Glutamatergic neuron (in vitro differentiated cells): ENCODE results near the gene NELL2. TPM values are rescaled to one million over a fixed set of nuclear protein-coding genes. Genes with fewer than 3 reads are reported as not detected.

Source experiments
- DNase-seq: peaks from one replicate; pipeline ENCODE4 v3.0.0; 2022
- H3K27ac Mint-ChIP-seq: one replicate; pipeline ENCODE4 v1.8.0; 2020; ENCODE audit warnings: mild to moderate bottlenecking, mixed read lengths, inconsistent platforms; ENCODE audit not compliant: unreplicated experiment
- H3K27me3 Mint-ChIP-seq: one replicate; pipeline ENCODE4 v1.8.0; 2020; ENCODE audit warnings: mild to moderate bottlenecking, moderate library complexity, mixed read lengths, inconsistent platforms; ENCODE audit not compliant: unreplicated experiment
- H3K36me3 Mint-ChIP-seq: one replicate; pipeline ENCODE4 v1.8.0; 2020; ENCODE audit warnings: mild to moderate bottlenecking, mixed read lengths, inconsistent platforms; ENCODE audit not compliant: unreplicated experiment
- H3K4me1 Mint-ChIP-seq: one replicate; pipeline ENCODE4 v1.8.0; 2020; ENCODE audit warnings: mild to moderate bottlenecking, low read depth, mixed read lengths, inconsistent platforms; ENCODE audit not compliant: unreplicated experiment
- H3K4me3 Mint-ChIP-seq: one replicate; pipeline ENCODE4 v1.8.0; 2020; ENCODE audit warnings: mild to moderate bottlenecking, mixed read lengths, inconsistent platforms; ENCODE audit not compliant: unreplicated experiment
- H3K9me3 Mint-ChIP-seq: one replicate; pipeline ENCODE4 v1.8.0; 2020; ENCODE audit warnings: mild to moderate bottlenecking, moderate library complexity, mixed read lengths, inconsistent platforms; ENCODE audit not compliant: unreplicated experiment
- CTCF ChIP-seq: fragments of 200-600 bp; sonication (generic); IDR thresholded peaks from one replicate; pipeline ENCODE4 v1.5.0; 2021; ENCODE audit not compliant: partially characterized antibody, unreplicated experiment
- total RNA-seq: library from RNA; stranded (reverse); fragmentation: NEBNext Ultra II Directional; extraction: Animal tissue kit (Norgen Biotek cat#: 25700); gene quantifications from one replicate; pipeline ENCODE4 v1.2.1, GENCODE V29; 2021; ENCODE audit not compliant: unreplicated experiment

Gene NELL2
- total RNA-seq, 1 donor from 2014 or later = 140 TPM

GRCh38 chr12:44774815-44775411 lies 101.2 kb downstream of the NELL2 start:
- peak; percentile 74 for DNase-seq
- Mint-ChIP-seq H3K4me1 (no peaks in the 10 kb centered on the region), H3K27ac (no peak overlapping the region), H3K9me3 (no peaks in the 10 kb centered on the region), H3K4me3 (no peak overlapping the region), H3K36me3 (no peaks in the 10 kb centered on the region), H3K27me3 (peaks cover 2% of the 10 kb centered on the region)
- TF ChIP-seq CTCF = peak; percentile 93

GRCh38 chr12:44771485-44772021 lies 104.6 kb downstream of the NELL2 start:
- Mint-ChIP-seq H3K4me1 (no peaks in the 10 kb centered on the region), H3K27ac (no peak overlapping the region), H3K9me3 (no peaks in the 10 kb centered on the region), H3K27me3 (peaks cover 2% of the 10 kb centered on the region), H3K4me3 (no peak overlapping the region), H3K36me3 (no peaks in the 10 kb centered on the region)
- no peak for DNase-seq
- TF ChIP-seq CTCF = no peak

GRCh38 chr12:44765796-44766195 lies 110.3 kb downstream of the NELL2 start:
- Mint-ChIP-seq H3K9me3 (no peaks in the 10 kb centered on the region), H3K27ac (no peak overlapping the region)

GRCh38 chr12:44763021-44763420 lies 113.1 kb downstream of the NELL2 start:
- H3K36me3 Mint-ChIP-seq = no peaks in the 10 kb centered on the region
- TF ChIP-seq CTCF = no peak
- H3K27ac Mint-ChIP-seq = no peak overlapping the region
- no peak for DNase-seq
- no peaks in the 10 kb centered on the region for H3K4me1 Mint-ChIP-seq
- H3K4me3 Mint-ChIP-seq = no peak overlapping the region
- no peaks in the 10 kb centered on the region for H3K9me3 Mint-ChIP-seq
- H3K27me3 Mint-ChIP-seq = peaks cover 3% of the 10 kb centered on the region

More at GRCh38 chr12:44765796-44766195, 110.3 kb downstream of the NELL2 start:
- no peak for TF ChIP-seq CTCF
- DNase-seq = no peak
- H3K27me3 Mint-ChIP-seq = no peaks in the 10 kb centered on the region
- H3K36me3 Mint-ChIP-seq = no peaks in the 10 kb centered on the region
- H3K4me1 Mint-ChIP-seq = no peaks in the 10 kb centered on the region
- no peak overlapping the region for H3K4me3 Mint-ChIP-seq

- Mint-ChIP-seq H3K27ac (no peak overlapping the region), H3K9me3 (no peaks in the 10 kb centered on the region), H3K27me3 (peaks cover 3% of the 10 kb centered on the region), H3K4me3 (no peak overlapping the region), H3K36me3 (no peaks in the 10 kb centered on the region), H3K4me1 (no peaks in the 10 kb centered on the region)
- TF ChIP-seq CTCF = no peak
- DNase-seq = no peak
These were observed 116.8 kb downstream of the NELL2 start for GRCh38 chr12:44759289-44759688.
